ENCODE results near the gene COA7.
"Not testable (repeated sequence)": the region's sequence is repeated elsewhere in the genome, so short reads cannot be mapped to it uniquely, and the experiment has no call there.

COA7 gene

GRCh38 chr1:52723260-52723659, 25.1 kb upstream of the COA7 start:
- Mint-ChIP-seq H3K27ac (no peak overlapping the region), H3K36me3 (ENCODE audit: low read depth) (no peaks in the 10 kb centered on the region), H3K4me1 (ENCODE audit: low read depth) (peaks cover 24% of the 10 kb centered on the region), H3K4me3 (no peak overlapping the region), H3K9me3 (no peaks in the 10 kb centered on the region), H3K27me3 (no peaks in the 10 kb centered on the region)
- DNase-seq = no peak

DNA sequence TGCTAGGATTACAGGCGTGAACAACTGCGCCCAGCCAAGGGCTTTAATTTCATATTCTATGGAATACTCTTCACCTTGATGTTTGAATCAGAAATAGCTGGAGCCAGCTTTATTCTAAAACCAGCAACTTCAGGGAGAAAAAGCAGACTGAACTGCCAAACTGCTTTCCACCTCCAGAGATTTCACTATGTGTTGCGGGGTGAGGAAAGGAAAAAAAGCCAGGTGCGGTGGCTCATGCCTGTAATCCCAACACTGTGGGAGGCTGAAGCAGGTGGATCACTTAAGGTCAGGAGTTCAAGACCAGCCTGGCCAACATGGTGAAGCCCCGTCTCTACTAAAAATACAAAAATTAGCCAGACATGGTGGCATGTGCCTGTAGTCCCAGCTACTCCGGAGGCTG, 17.1 kb upstream of the COA7 start:
- not testable (repeated sequence) for H3K4me1 Mint-ChIP-seq (ENCODE audit: low read depth); H3K36me3 Mint-ChIP-seq (ENCODE audit: low read depth); H3K27ac Mint-ChIP-seq; H3K4me3 Mint-ChIP-seq; DNase-seq; H3K9me3 Mint-ChIP-seq; H3K27me3 Mint-ChIP-seq

DNA sequence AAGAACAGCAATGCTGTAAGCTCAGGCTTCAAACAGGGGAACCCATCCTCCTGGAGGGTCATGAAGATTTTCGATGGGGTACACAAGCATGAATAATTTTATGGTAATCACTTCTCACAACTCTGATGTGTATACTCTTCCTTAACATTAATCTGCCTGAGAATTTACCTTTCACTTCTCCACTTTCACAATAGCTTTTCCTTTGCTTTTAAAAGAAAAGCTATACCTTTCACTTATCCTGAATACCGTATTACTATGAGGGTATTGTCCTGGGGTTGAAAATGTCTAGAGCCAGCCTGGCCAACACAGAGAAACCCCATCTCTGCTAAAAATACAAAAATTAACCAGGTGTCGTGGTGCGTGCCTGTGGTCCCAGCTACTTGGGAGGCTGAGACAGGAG, 15.4 kb upstream of the COA7 start:
- Mint-ChIP-seq H3K36me3 (ENCODE audit: low read depth) (no peaks in the 10 kb centered on the region), H3K4me1 (ENCODE audit: low read depth) (no peaks in the 10 kb centered on the region), H3K27ac (no peak overlapping the region), H3K9me3 (no peaks in the 10 kb centered on the region), H3K27me3 (no peaks in the 10 kb centered on the region), H3K4me3 (no peak overlapping the region)
- no peak for DNase-seq

DNA sequence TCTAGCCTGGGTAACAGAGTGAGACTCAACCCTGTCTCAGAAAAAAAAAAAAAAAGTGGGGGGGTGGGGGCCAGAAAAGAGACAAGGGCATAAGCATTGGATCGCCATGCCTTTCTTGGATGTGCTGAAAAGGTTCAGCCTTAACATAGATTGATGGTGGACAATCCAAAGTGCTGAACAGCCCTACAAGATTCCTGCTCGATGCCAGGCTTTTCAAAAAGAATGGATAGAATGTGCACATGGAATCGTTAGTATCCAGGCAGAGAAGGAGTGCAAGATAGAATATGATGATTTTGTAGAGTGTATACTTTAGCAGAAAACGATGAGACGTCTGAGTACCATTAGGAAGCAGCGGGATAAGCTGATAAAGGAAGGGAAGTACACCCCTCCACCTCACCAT, 10.9 kb upstream of the COA7 start:
- Mint-ChIP-seq H3K9me3 (no peaks in the 10 kb centered on the region), H3K27ac (no peak overlapping the region), H3K4me3 (no peak overlapping the region), H3K27me3 (no peaks in the 10 kb centered on the region), H3K4me1 (ENCODE audit: low read depth) (peaks cover 2% of the 10 kb centered on the region), H3K36me3 (ENCODE audit: low read depth) (no peaks in the 10 kb centered on the region)
- no peak for DNase-seq

GRCh38 chr1:52707927-52708655, 9.9 kb upstream of the COA7 start:
- Mint-ChIP-seq H3K9me3 (no peaks in the 10 kb centered on the region), H3K27me3 (no peaks in the 10 kb centered on the region), H3K4me1 (ENCODE audit: low read depth) (peaks cover 8% of the 10 kb centered on the region), H3K4me3 (no peak overlapping the region), H3K36me3 (ENCODE audit: low read depth) (peaks cover under 1% of the 10 kb centered on the region), H3K27ac (no peak overlapping the region)
- DNase-seq = no peak

- H3K27me3 Mint-ChIP-seq = no peaks in the 10 kb centered on the region
- peaks cover 16% of the 10 kb centered on the region for H3K4me1 Mint-ChIP-seq (ENCODE audit: low read depth)
- DNase-seq = no peak
- H3K4me3 Mint-ChIP-seq = no peak overlapping the region
- H3K27ac Mint-ChIP-seq = no peak overlapping the region
- H3K36me3 Mint-ChIP-seq (ENCODE audit: low read depth) = peaks cover 2% of the 10 kb centered on the region
- no peaks in the 10 kb centered on the region for H3K9me3 Mint-ChIP-seq
Measured at GRCh38 chr1:52706941-52707926, 9.1 kb upstream of the COA7 start.

DNA sequence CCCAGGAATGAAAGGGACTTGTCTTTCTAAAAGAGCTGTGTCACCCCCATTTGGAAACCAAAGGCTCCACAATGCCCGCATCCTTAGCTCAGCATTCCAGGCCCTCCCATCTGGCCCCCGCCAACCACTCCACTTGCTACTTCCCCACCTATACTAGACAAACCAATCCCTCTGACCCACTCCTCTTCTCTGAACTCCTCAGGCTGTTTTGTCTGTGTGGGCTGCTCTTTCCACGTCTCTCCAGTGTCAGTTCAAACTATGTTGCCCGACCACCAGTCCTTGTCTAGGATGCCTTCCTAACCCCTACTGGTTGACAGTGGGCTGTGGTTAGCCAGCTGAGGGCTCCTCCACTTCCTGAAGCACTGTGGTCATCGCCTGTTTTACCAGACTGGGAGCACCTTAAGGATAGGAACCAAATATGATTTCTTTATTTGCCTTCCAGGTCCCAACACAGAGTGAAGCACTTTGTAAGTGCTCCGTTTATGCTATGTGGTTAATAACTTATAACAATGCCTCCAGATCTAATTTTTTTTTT, 8.1 kb upstream of the COA7 start:
- Mint-ChIP-seq H3K4me1 (ENCODE audit: low read depth) (peaks cover 16% of the 10 kb centered on the region), H3K27ac (no peak overlapping the region), H3K36me3 (ENCODE audit: low read depth) (peaks cover 2% of the 10 kb centered on the region), H3K9me3 (no peaks in the 10 kb centered on the region), H3K4me3 (no peak overlapping the region), H3K27me3 (no peaks in the 10 kb centered on the region)
- no peak for DNase-seq

DNA sequence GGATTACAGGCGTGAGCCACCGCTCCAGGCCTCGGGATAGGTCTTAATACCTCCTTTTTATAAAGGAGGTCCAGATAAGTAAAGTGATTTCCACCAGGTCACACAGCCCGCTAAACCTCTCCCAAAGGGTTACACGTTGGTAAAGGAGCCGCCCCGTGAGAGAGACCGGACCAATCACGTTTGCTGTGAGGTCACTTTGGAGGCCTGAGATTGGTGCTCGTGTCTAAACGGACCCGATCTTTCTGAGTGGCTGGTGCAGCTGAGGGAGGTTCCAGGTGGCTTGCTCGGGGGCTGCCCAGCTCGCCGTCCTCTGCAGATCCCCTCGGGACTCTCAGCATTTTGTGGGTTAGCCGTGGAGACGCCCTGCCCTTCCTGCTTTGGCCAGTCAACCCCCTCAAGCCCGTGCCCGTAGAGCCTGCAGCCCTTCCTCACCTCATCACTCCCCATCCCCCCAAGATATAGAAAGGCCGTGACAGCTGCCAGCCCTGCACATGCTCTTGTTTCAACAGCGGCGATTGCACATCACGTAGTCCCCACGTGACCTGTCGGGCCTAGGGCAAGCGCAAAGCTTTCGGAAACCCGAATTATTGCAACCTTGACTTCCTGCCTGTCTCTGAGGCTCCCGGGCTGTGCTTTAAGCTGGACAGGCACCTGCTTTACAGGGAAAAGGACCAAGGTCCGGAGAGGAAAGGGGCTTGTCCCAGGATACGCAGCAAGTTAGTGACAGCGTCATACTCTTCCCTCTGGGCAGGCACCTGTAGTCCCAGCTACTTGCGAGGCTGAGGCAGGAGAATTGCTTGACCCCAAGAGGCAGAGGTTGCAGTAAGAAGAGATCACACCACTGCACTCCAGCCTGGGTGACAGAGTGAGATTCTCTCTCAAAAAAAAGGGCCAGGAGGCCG, 5.0 kb upstream of the COA7 start:
- H3K4me1 Mint-ChIP-seq (ENCODE audit: low read depth) = peaks cover 23% of the 10 kb centered on the region

GRCh38 chr1:52695627-52696026, 2.5 kb downstream of the COA7 start:
- H3K4me1 Mint-ChIP-seq (ENCODE audit: low read depth) = peaks cover 35% of the 10 kb centered on the region
- H3K36me3 Mint-ChIP-seq (ENCODE audit: low read depth) = peaks cover 56% of the 10 kb centered on the region
- H3K9me3 Mint-ChIP-seq = no peaks in the 10 kb centered on the region
- no peak overlapping the region for H3K27ac Mint-ChIP-seq
- DNase-seq = no peak
- H3K4me3 Mint-ChIP-seq = peak overlapping the region; percentile 21
- no peaks in the 10 kb centered on the region for H3K27me3 Mint-ChIP-seq

More for the DNA sequence above, 5.0 kb upstream of the COA7 start:
- H3K27ac Mint-ChIP-seq = peak overlapping the region; percentile 98
- H3K36me3 Mint-ChIP-seq (ENCODE audit: low read depth) = peaks cover 2% of the 10 kb centered on the region
- H3K27me3 Mint-ChIP-seq = no peaks in the 10 kb centered on the region
- DNase-seq = peak; percentile 87
- peak overlapping the region; percentile 86 for H3K4me3 Mint-ChIP-seq
- H3K9me3 Mint-ChIP-seq = no peaks in the 10 kb centered on the region

DNA sequence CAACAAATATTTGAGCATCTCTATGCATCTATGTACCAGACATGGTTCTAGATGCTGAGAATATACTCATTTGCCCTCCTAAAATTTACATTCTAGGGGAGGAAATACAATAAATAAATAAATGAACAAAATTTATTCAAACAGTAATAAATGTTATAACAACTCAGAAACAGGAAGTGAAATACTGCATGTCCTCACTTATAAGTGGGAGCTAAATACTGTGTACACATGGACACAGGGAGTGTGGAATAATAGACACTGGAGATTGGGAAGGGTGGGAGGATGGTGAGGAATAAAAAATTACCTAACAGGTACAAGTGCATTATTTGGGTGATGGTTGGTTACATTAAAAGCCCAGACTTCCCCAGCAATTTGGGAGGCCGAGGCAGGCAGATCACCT, 4.3 kb downstream of the COA7 start:
- no peak overlapping the region for H3K4me3 Mint-ChIP-seq
- peaks cover 69% of the 10 kb centered on the region for H3K36me3 Mint-ChIP-seq (ENCODE audit: low read depth)
- H3K27me3 Mint-ChIP-seq = no peaks in the 10 kb centered on the region
- no peak for DNase-seq
- H3K4me1 Mint-ChIP-seq (ENCODE audit: low read depth) = peaks cover 34% of the 10 kb centered on the region
- no peak overlapping the region for H3K27ac Mint-ChIP-seq
- no peaks in the 10 kb centered on the region for H3K9me3 Mint-ChIP-seq

DNA sequence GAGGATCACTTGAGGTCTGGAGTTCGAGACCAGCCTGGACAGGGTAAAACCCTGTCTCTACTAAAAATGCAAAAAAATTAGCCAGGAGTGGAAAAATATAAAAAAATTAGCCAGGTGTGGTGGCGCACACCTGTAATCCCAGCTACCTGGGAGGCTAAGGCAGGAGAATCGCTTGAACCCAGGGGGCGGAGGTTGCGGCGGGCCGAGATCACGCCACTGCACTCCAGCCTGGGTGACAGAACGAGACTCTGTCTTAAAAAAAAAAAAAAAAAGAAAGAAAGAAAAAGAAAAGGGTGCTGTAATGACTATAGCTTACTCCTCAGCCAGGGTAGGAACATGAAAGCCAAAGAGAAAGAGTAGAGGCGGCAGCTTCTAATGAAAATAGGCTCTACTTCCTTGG, 4.8 kb downstream of the COA7 start:
- not testable (repeated sequence) for DNase-seq, H3K4me3 Mint-ChIP-seq, H3K9me3 Mint-ChIP-seq, H3K27ac Mint-ChIP-seq, H3K27me3 Mint-ChIP-seq
- Mint-ChIP-seq H3K4me1 (ENCODE audit: low read depth) (peaks cover 29% of the 10 kb centered on the region), H3K36me3 (ENCODE audit: low read depth) (peaks cover 73% of the 10 kb centered on the region)

DNA sequence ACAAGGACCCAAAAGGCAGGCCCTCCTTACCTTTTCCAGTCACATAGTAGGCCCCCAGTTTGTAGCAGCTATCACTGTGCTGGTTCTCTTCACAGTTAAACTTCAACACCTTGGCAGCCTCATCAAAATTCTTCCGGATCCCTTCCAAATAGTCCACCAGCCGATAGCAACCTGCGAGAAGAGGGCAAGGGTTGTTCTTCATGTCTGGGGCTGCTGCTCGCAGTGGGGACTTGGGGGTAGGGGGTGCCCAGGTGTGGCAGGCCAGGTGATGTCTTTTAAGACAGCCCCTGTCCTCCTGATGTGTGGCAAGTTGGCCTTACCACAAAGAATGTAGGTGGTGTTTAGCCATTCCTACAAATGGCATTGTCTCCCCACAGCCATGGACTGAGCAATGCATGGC, 5.5 kb downstream of the COA7 start:
- H3K27ac Mint-ChIP-seq = no peak overlapping the region

DNA sequence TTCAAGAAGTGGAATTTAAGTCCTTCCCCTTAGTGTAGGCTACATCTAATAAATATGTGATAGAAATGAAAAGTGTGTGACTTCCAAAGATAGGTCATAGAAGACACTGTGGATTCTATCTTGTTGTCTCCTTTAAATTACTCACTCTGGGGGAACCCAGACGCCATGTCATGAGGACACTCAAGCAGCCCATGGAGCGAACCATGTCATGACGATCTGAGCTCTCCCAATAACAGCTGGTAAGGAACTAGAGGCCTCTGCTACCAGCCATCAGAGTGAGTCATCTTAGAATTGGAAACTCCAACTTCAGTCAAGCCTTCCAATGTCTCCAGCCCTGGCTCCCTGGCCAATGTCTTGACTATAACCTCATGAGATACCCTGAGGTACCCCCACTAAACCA, 6.3 kb downstream of the COA7 start:
- H3K27ac Mint-ChIP-seq = peak overlapping the region; percentile 60
- no peak overlapping the region for H3K4me3 Mint-ChIP-seq
- H3K36me3 Mint-ChIP-seq (ENCODE audit: low read depth) = peaks cover 78% of the 10 kb centered on the region
- H3K4me1 Mint-ChIP-seq (ENCODE audit: low read depth) = peaks cover 19% of the 10 kb centered on the region
- H3K9me3 Mint-ChIP-seq = no peaks in the 10 kb centered on the region
- H3K27me3 Mint-ChIP-seq = no peaks in the 10 kb centered on the region
- no peak for DNase-seq

More for the DNA sequence above, 5.5 kb downstream of the COA7 start:
- no peak for DNase-seq
- H3K27me3 Mint-ChIP-seq = no peaks in the 10 kb centered on the region
- no peak overlapping the region for H3K4me3 Mint-ChIP-seq
- no peaks in the 10 kb centered on the region for H3K9me3 Mint-ChIP-seq
- peaks cover 25% of the 10 kb centered on the region for H3K4me1 Mint-ChIP-seq (ENCODE audit: low read depth)
- H3K36me3 Mint-ChIP-seq (ENCODE audit: low read depth) = peaks cover 75% of the 10 kb centered on the region

DNA sequence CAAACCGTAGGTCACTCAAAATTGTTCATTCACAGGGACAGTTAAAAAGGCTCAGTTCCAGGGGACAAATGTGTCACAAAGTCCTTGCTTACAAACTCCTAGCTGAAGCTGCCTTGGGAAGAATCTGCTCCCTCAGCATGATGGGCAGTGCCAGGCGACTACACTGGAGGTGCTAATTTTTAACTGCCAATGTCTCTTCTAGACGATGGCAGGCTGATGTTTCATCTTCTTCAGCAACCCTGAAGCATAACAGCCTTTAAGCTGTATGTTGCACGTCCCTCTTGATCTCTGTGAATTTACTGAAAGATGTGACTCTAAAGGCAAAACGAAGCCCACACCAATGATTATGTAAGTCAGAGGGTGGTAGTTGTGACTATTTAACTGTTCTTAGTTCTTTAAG, 11.3 kb downstream of the COA7 start:
- Mint-ChIP-seq H3K27me3 (no peaks in the 10 kb centered on the region), H3K4me1 (ENCODE audit: low read depth) (peaks cover 8% of the 10 kb centered on the region), H3K36me3 (ENCODE audit: low read depth) (peaks cover 78% of the 10 kb centered on the region), H3K27ac (peak overlapping the region; percentile 44), H3K4me3 (no peak overlapping the region), H3K9me3 (no peaks in the 10 kb centered on the region)
- DNase-seq = no peak

Data from activated T-cell treated with anti-CD3 and anti-CD28 coated beads, Interleukin-2, amount 50 U/mL, for 24 hours (primary cell).